Measurements from ENCODE around the gene TF. TPM values are rescaled to one million over a fixed set of nuclear protein-coding genes. Genes with fewer than 3 reads are reported as not detected.

Gene TF
- total and polyA plus RNA-seq, 2 of the 8 experiments (the other 6 are each of a cell fraction or from before 2014, with no cell fraction given) = 0.02 to 0.26 TPM

GRCh38 chr3:133841196-133841595, 95.0 kb downstream of the TF start:
- no peak overlapping the region for H3K27ac ChIP-seq (ENCODE audit: low read depth, low read length)
- H3K27me3 ChIP-seq (replicated peaks in 1 of 4; ENCODE audit: control insufficient read depth in 3 of 4, extremely low read depth in 1 of 4, insufficient read depth in 3 of 4, low read length in 3 of 4) = no peaks in the 10 kb centered on the region
- H3K4me2 ChIP-seq (ENCODE audit: insufficient read depth in 1 of 2, low read depth in 2 of 2, low read length in 2 of 2) = no peak overlapping the region
- no peak overlapping the region for H4K91ac ChIP-seq (replicated peaks; ENCODE audit: insufficient read length, low read length)
- TF ChIP-seq RNF2 (IDR thresholded peaks at IDR 0.05; ENCODE audit: borderline replicate concordance, low read depth, low read length, missing control alignments, poor library complexity, severe bottlenecking) = no peak
- TF ChIP-seq CHD1 (IDR thresholded peaks at IDR 0.05; ENCODE audit: low read depth, low read length) = no peak
- no peak for TF ChIP-seq POLR2AphosphoS5 (IDR thresholded peaks at IDR 0.05; ENCODE audit: low read depth, low read length)
- no peak for TF ChIP-seq SUZ12 (IDR thresholded peaks at IDR 0.05; ENCODE audit: low read length)
- TF ChIP-seq KDM1A (IDR thresholded peaks at IDR 0.05; ENCODE audit: borderline replicate concordance, low read length) = no peak
- no peak for TF ChIP-seq KDM5A (IDR thresholded peaks at IDR 0.05; ENCODE audit: low read length)
- TF ChIP-seq RXRA (IDR thresholded peaks at IDR 0.05; ENCODE audit: insufficient read depth, low read depth, low read length) = no peak
- TF ChIP-seq TCF12 (IDR thresholded peaks at IDR 0.05; ENCODE audit: low read depth, low read length) = no peak
- no peak for TF ChIP-seq TAF1 (IDR thresholded peaks at IDR 0.05; ENCODE audit: low read depth, low read length)
- no peak for TF ChIP-seq ATF3 (IDR thresholded peaks at IDR 0.05; ENCODE audit: insufficient read depth, low read depth, low read length)
- no peak overlapping the region for H3K56ac ChIP-seq (replicated peaks; ENCODE audit: insufficient read length, low read depth, low read length)
- H3K23ac ChIP-seq (ENCODE audit: insufficient read length) = no peak overlapping the region
- H3K9ac ChIP-seq (replicated peaks in 1 of 4; ENCODE audit: extremely low read depth in 1 of 4, low read depth in 3 of 4, low read length in 3 of 4) = no peak overlapping the region
- no peak overlapping the region for H3K14ac ChIP-seq (ENCODE audit: insufficient read length)
- ChIA-PET POLR2A (ENCODE audit: partially characterized antibody) (no interaction called here), CTCF (ENCODE audit: partially characterized antibody) (interaction anchor here (0.7 to 1.9 kb wide), 5 partner anchors 9 to 69 kb away, joined by 3 to 5 read pairs (median 3); no protein-coding TSS in a partner anchor)
- H3K4me3 ChIP-seq (ENCODE audit: extremely low read depth in 1 of 4, insufficient read depth in 2 of 4, low read depth in 3 of 4, low read length in 4 of 4) = no peak overlapping the region
- H4K8ac ChIP-seq (ENCODE audit: extremely low read depth, insufficient read depth, low read length) = peak overlapping the region; percentile 65; the same call in 1 of the 2 replicates
- H3K4ac ChIP-seq (replicated peaks; ENCODE audit: insufficient read length, low read depth, low read length) = no peak overlapping the region
- H3K18ac ChIP-seq (ENCODE audit: extremely low read depth, low read length) = no peak overlapping the region
- no peaks in the 10 kb centered on the region for H3K79me1 ChIP-seq (ENCODE audit: low read depth, low read length)
- H4K20me1 ChIP-seq (replicated peaks in 1 of 2; ENCODE audit: control insufficient read depth in 1 of 2, insufficient read depth in 2 of 2, low read length in 2 of 2) = no peaks in the 10 kb centered on the region
- H2AK5ac ChIP-seq (ENCODE audit: low read depth, low read length) = no peak overlapping the region
- FAIRE-seq (no peak), DNase-seq (ENCODE audit: low read depth in 1 of 2, low spot score in 2 of 2) (no peak)
- 91% methylated on average over 8 of the region's 8 CpGs; no CpG with 5 or more reads in 1 of the 2 experiments for WGBS, 2 experiments (ENCODE audit: extremely low coverage in 1 of 2, insufficient coverage in 1 of 2, insufficient read length in 1 of 2, insufficient replicate concordance in 2 of 2, low coverage in 1 of 2, low lambda C conversion rate in 2 of 2, missing lambda C conversion rate in 1 of 2)
- no peaks in the 10 kb centered on the region for H3K23me2 ChIP-seq (ENCODE audit: low read depth, low read length)
- no peak overlapping the region for H2BK5ac ChIP-seq (ENCODE audit: low read depth, low read length)
- no peak overlapping the region for H2BK20ac ChIP-seq (ENCODE audit: low read length)
- no peaks in the 10 kb centered on the region for H3K79me2 ChIP-seq (ENCODE audit: control insufficient read depth in 1 of 2, insufficient read depth in 2 of 2, low read length in 2 of 2)
- no peak overlapping the region for H2BK15ac ChIP-seq (ENCODE audit: low read length)
- no peak overlapping the region for H2AFZ ChIP-seq (ENCODE audit: low read length)
- no peaks in the 10 kb centered on the region; a peak in 3 of 8 replicates for H3K36me3 ChIP-seq (ENCODE audit: control insufficient read depth in 2 of 4, insufficient read depth in 4 of 4, low read length in 3 of 4)
- no peaks in the 10 kb centered on the region for H3K9me3 ChIP-seq (ENCODE audit: insufficient read depth in 2 of 2, low read depth in 1 of 2, low read length in 1 of 2)
- H3K4me1 ChIP-seq (replicated peaks in 1 of 4; ENCODE audit: control insufficient read depth in 3 of 4, insufficient read depth in 4 of 4, low read length in 3 of 4) = peaks cover 0 to 2% (median 0%) of the 10 kb centered on the region in 4 experiments; a peak in 1 of 7 replicates
- no peak overlapping the region for H2BK12ac ChIP-seq (ENCODE audit: low read depth, low read length)
- no peak overlapping the region for H2BK120ac ChIP-seq (replicated peaks; ENCODE audit: low read depth, low read length)
- H4K5ac ChIP-seq (ENCODE audit: insufficient read length, low read depth, low read length) = no peak overlapping the region
